Lower leg skin (tissue), 3 donors: Measurements from ENCODE around the gene CAMK2D.

Source experiments
- POLR2A ChIP-seq, 2 donors: fragments of 450-650 bp; IDR thresholded peaks; one replicate each; pipeline ENCODE4 v1.6.1; 2016 to 2017; ENCODE audit warnings: antibody characterized with exemption in 2 of 2, mild to moderate bottlenecking in 1 of 2, moderate library complexity in 1 of 2
- TF ChIP-seq, protein P1 (sequence below), 3 donors: fragments of 450-650 bp; IDR thresholded peaks; one replicate each; pipeline ENCODE4 v1.5.1; 2016; ENCODE audit warnings: antibody characterized with exemption in 3 of 3, mild to moderate bottlenecking in 3 of 3, moderate library complexity in 2 of 3

DNA sequence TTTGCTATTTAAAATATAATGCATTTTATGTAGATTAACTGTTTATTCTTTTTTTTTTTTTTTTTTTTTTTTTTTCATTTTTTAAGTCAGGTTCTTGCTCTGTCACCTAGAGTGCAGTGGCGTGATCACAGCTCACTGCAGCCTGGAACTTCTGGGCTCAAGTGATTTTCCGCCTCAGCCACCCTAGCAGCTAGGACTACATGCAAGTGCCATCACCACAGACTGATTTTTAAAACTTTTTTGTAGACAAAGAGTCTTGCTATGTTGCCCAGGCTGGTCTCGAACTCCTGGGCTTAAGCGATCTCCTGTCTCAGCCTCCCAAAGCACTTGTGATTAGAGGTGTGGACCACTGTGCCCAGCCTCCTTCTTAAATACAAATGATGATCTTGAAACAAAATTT lies 159.9 kb downstream of the CAMK2D start:
- TF ChIP-seq, protein P1, sequence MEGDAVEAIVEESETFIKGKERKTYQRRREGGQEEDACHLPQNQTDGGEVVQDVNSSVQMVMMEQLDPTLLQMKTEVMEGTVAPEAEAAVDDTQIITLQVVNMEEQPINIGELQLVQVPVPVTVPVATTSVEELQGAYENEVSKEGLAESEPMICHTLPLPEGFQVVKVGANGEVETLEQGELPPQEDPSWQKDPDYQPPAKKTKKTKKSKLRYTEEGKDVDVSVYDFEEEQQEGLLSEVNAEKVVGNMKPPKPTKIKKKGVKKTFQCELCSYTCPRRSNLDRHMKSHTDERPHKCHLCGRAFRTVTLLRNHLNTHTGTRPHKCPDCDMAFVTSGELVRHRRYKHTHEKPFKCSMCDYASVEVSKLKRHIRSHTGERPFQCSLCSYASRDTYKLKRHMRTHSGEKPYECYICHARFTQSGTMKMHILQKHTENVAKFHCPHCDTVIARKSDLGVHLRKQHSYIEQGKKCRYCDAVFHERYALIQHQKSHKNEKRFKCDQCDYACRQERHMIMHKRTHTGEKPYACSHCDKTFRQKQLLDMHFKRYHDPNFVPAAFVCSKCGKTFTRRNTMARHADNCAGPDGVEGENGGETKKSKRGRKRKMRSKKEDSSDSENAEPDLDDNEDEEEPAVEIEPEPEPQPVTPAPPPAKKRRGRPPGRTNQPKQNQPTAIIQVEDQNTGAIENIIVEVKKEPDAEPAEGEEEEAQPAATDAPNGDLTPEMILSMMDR (IDR thresholded peaks at IDR 0.05): no peak
- TF ChIP-seq POLR2A (IDR thresholded peaks at IDR 0.05): no peak
